Stimulated activated CD4-positive, alpha-beta T cell treated with anti-CD3 and anti-CD28 coated beads, TNF-alpha, amount 100 ng/mL, for 48 hours (primary cell): Measurements from ENCODE around the gene LPIN1.
A peak's percentile ranks its signal among the peaks of the same experiment; 100 is the strongest.

Experiments
- DNase-seq, 3 donors: peaks; one replicate each; pipeline ENCODE4 v3.0.0-alpha.2; 2020; ENCODE audit warnings: low read depth in 3 of 3

Gene LPIN1

GRCh38 chr2:11784747-11785610 is 38.5 kb downstream of the LPIN1 start:
- DNase-seq, result peak in 2 of 3 donors; percentile 27 to 36

GRCh38 chr2:11785611-11785940 is 39.1 kb downstream of the LPIN1 start:
- no peak for DNase-seq

- no peak for DNase-seq
These were observed 39.8 kb downstream of the LPIN1 start for GRCh38 chr2:11786191-11786590.

GRCh38 chr2:11786592-11786991 is 40.2 kb downstream of the LPIN1 start:
- DNase-seq, result no peak

GRCh38 chr2:11787991-11788390 is 41.6 kb downstream of the LPIN1 start:
- no peak for DNase-seq

- no peak for DNase-seq
These were observed 42.2 kb downstream of the LPIN1 start for GRCh38 chr2:11788461-11789124.

- DNase-seq, result no peak
These were observed 42.8 kb downstream of the LPIN1 start for GRCh38 chr2:11789243-11789642.

GRCh38 chr2:11790228-11790627 is 43.8 kb downstream of the LPIN1 start:
- no peak for DNase-seq

- DNase-seq, result no peak
These were observed 49.2 kb downstream of the LPIN1 start for GRCh38 chr2:11795590-11795989.

- no peak for DNase-seq
These were observed 50.0 kb downstream of the LPIN1 start for GRCh38 chr2:11796190-11797171.

- DNase-seq, result no peak
These were observed 51.4 kb downstream of the LPIN1 start for GRCh38 chr2:11797846-11798245.

- no peak for DNase-seq
These were observed 52.4 kb downstream of the LPIN1 start for GRCh38 chr2:11798701-11799435.

GRCh38 chr2:11799826-11800225 is 53.4 kb downstream of the LPIN1 start:
- DNase-seq, result no peak

- DNase-seq, result no peak
These were observed 56.4 kb downstream of the LPIN1 start for GRCh38 chr2:11802782-11803191.

- no peak for DNase-seq
These were observed 58.6 kb downstream of the LPIN1 start for GRCh38 chr2:11805024-11805423.

GRCh38 chr2:11805920-11806319 is 59.5 kb downstream of the LPIN1 start:
- DNase-seq, result no peak

- no peak for DNase-seq
These were observed 61.0 kb downstream of the LPIN1 start for GRCh38 chr2:11807156-11808015.

- no peak for DNase-seq
These were observed 61.6 kb downstream of the LPIN1 start for GRCh38 chr2:11808016-11808400.

GRCh38 chr2:11809586-11810236 is 63.3 kb downstream of the LPIN1 start:
- no peak for DNase-seq
